Keratinocyte (primary cell): ENCODE data around the gene VARS1. TPM values are rescaled to one million over a fixed set of nuclear protein-coding genes. Genes with fewer than 3 reads are reported as not detected.

Experiments used
- DNase-seq: peaks from one replicate; pipeline ENCODE4 v3.0.0-alpha.2; 2011; ENCODE audit warnings: low read depth, missing footprints, low spot score
- FAIRE-seq: peaks from 2 replicates; lab custom pipeline; 2011; peaks lifted over from hg19 to GRCh38; lab: Jason Lieb, UNC
- H2AFZ ChIP-seq: 2 replicates; pipeline ENCODE4 v1.6.0; 2012; ENCODE audit warnings: low read length, control low read depth, inconsistent platforms; ENCODE audit not compliant: control insufficient read depth
- H3K27ac ChIP-seq: 2 replicates; pipeline ENCODE4 v1.5.1; 2011; ENCODE audit warnings: low read length; ENCODE audit not compliant: control insufficient read depth, insufficient read depth
- H3K27me3 ChIP-seq: 3 replicates; pipeline ENCODE4 v1.6.0; 2011; ENCODE audit warnings: low read length; ENCODE audit not compliant: control insufficient read depth, insufficient read depth; ENCODE audit errors: extremely low read depth
- H3K36me3 ChIP-seq, 2 experiments: 2 replicates in 1 of 2; 3 replicates in 1 of 2; pipeline ENCODE4 v1.5.1; 2011; ENCODE audit warnings: low read length in 2 of 2, mild to moderate bottlenecking in 1 of 2; ENCODE audit not compliant: control insufficient read depth in 2 of 2, insufficient read depth in 2 of 2; ENCODE audit errors: extremely low read depth in 1 of 2
- H3K4me1 ChIP-seq: 3 replicates; pipeline ENCODE4 v1.5.1; 2011; ENCODE audit warnings: low read length; ENCODE audit not compliant: control insufficient read depth, insufficient read depth; ENCODE audit errors: extremely low read depth
- H3K4me2 ChIP-seq: 3 replicates; pipeline ENCODE4 v1.6.0; 2011; ENCODE audit warnings: low read depth, low read length; ENCODE audit not compliant: control insufficient read depth, insufficient read depth; ENCODE audit errors: extremely low read depth
- H3K4me3 ChIP-seq, 3 experiments: fragments of 200-600 bp in 1 of 3; sonication (generic) in 1 of 3; 2 replicates in 2 of 3; 3 replicates in 1 of 3; pipeline ENCODE4 v1.5.1; 2011 to 2016; ENCODE audit warnings: low read length in 3 of 3, mild to moderate bottlenecking in 3 of 3, control low read depth in 2 of 3, inconsistent platforms in 1 of 3, low read depth in 1 of 3, mixed read lengths in 1 of 3, mixed run types in 1 of 3, moderate library complexity in 1 of 3; ENCODE audit not compliant: control insufficient read depth in 2 of 3, insufficient read depth in 2 of 3; ENCODE audit errors: extremely low read depth in 1 of 3
- H3K79me2 ChIP-seq: 2 replicates; pipeline ENCODE4 v1.6.0; 2012; ENCODE audit warnings: low read length; ENCODE audit not compliant: control insufficient read depth, insufficient read depth
- H3K9ac ChIP-seq: 3 replicates; pipeline ENCODE4 v1.6.0; 2011; ENCODE audit warnings: low read length; ENCODE audit not compliant: control insufficient read depth, insufficient read depth; ENCODE audit errors: extremely low read depth
- H3K9me1 ChIP-seq: 3 replicates; pipeline ENCODE4 v1.6.0; 2011; ENCODE audit warnings: low read length; ENCODE audit not compliant: control insufficient read depth, insufficient read depth; ENCODE audit errors: extremely low read depth
- H3K9me3 ChIP-seq: 2 replicates; pipeline ENCODE4 v1.5.1; 2012; ENCODE audit warnings: low read depth, low read length; ENCODE audit not compliant: control insufficient read depth
- H4K20me1 ChIP-seq: 3 replicates; pipeline ENCODE4 v1.6.0; 2011; ENCODE audit warnings: low read length; ENCODE audit not compliant: control insufficient read depth, insufficient read depth; ENCODE audit errors: extremely low read depth
- EZH2 ChIP-seq: IDR thresholded peaks from one replicate; pipeline ENCODE4 v1.6.1; 2012; ENCODE audit warnings: inconsistent platforms, mild to moderate bottlenecking, low read length, moderate library complexity
- dilution Hi-C: fragments of 300-500 bp; cut with MboI; formaldehyde crosslinking; loops from one replicate; pipeline ENCODE4 v1.7.0; 2020; ENCODE audit warnings: low sequenced_read_pairs; ENCODE audit not compliant: extremely low pct_ligation_motif_present
- polyA plus RNA-seq, 5 experiments: library from polyadenylated mRNA; depleted of rRNA in 3 of 5; stranded (reverse) in 3 of 5; stranded (forward) in 1 of 5; unstranded in 1 of 5; fragments of >200 nt; gene quantifications; 1 replicate in 1 of 5; 2 replicates in 3 of 5; 3 replicates in 1 of 5; pipeline versions ENCODE4 v1.2.1 to v1.2.3, GENCODE V29; 2011 to 2012; ENCODE audit warnings: missing spikeins in 2 of 5, low read depth in 1 of 5, low replicate concordance in 1 of 5
- TF ChIP-seq, protein P1 (sequence below), 3 experiments: IDR thresholded peaks in 1 of 3; conservative IDR thresholded peaks in 1 of 3; optimal IDR thresholded peaks in 1 of 3; 2 replicates in 2 of 3; 3 replicates in 1 of 3; pipeline versions ENCODE3 to v1.5.1; 2011; ENCODE audit warnings: low read length in 3 of 3, mild to moderate bottlenecking in 3 of 3, moderate library complexity in 2 of 3, control low read depth in 1 of 3, inconsistent platforms in 1 of 3; ENCODE audit not compliant: insufficient read depth in 2 of 3; ENCODE audit errors: extremely low read depth in 1 of 3

VARS1 gene
- polyA plus RNA-seq, 1 donor (not counting 4 experiments of a cell fraction or from before 2014, with no cell fraction given) = 26.3 TPM

DNA sequence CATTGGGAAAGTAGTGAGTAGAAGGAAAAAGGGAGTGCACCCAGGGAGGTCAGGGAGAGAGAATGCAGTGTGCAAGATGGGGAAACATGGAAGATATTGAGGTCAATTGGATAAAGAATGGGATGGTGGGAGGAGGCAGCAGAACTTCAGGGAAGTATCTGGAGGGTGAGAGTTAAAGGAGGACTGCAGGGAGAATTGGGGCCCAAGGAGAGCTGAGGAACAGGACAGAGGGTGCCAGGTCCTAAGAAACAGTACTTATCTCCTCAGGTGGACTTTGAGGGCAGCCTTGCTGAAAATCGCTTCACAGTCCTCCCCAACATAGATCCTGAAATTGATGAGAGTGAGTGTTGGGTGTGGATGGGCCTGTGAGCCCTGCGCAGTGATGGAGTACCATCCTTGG is 37.3 kb downstream of the VARS1 start:
- Histone ChIP-seq H3K9me1 (no peaks in the 10 kb centered on the region), H3K9me3 (no peaks in the 10 kb centered on the region), H3K27ac (no peak overlapping the region), H3K4me1 (peaks cover 2% of the 10 kb centered on the region), H4K20me1 (no peaks in the 10 kb centered on the region), H3K4me3 (no peak overlapping the region), H3K9ac (no peak overlapping the region), H3K27me3 (no peaks in the 10 kb centered on the region), H2AFZ (no peak overlapping the region), H3K4me2 (no peak overlapping the region), H3K36me3 (peaks cover 6 to 13% of the 10 kb centered on the region in 2 experiments), H3K79me2 (no peaks in the 10 kb centered on the region)
- TF ChIP-seq, protein P1, sequence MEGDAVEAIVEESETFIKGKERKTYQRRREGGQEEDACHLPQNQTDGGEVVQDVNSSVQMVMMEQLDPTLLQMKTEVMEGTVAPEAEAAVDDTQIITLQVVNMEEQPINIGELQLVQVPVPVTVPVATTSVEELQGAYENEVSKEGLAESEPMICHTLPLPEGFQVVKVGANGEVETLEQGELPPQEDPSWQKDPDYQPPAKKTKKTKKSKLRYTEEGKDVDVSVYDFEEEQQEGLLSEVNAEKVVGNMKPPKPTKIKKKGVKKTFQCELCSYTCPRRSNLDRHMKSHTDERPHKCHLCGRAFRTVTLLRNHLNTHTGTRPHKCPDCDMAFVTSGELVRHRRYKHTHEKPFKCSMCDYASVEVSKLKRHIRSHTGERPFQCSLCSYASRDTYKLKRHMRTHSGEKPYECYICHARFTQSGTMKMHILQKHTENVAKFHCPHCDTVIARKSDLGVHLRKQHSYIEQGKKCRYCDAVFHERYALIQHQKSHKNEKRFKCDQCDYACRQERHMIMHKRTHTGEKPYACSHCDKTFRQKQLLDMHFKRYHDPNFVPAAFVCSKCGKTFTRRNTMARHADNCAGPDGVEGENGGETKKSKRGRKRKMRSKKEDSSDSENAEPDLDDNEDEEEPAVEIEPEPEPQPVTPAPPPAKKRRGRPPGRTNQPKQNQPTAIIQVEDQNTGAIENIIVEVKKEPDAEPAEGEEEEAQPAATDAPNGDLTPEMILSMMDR (optimal IDR thresholded peaks at IDR 0.05 in 1 of 3, IDR thresholded peaks at IDR 0.05 in 1 of 3, conservative IDR thresholded peaks at IDR 0.05 in 1 of 3; ENCODE audit: extremely low read depth in 1 of 3, insufficient read depth in 2 of 3, low read length in 3 of 3) = no peak
- no peak for TF ChIP-seq EZH2
- DNase-seq (no peak), FAIRE-seq (no peak)
- dilution Hi-C loops = no loop called here

DNA sequence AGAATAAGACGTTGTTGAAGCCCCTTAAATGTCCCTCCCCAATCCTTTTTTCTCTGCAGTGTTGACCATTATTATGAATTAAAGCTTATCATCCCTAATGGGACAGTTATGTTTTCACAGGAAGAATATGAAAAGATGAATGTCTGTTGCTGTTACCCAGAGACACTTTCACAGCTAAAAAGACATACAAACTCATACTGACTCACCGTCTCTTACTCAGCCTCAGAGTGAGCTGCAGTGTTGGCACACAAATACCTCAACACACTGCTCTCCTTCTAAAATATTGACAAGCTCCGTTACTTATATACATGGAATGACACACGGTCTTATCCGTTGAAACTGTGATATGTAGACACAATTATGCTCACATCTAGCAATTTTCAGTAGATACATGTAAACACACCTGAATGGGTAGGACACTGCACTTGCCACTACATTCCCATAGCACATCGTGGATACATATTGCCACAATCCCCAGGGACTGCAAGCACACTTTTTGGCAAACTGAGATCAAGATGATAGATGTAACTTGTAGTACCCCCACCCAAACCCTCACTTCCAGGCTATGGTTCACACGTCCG is 42.7 kb downstream of the VARS1 start:
- H3K27me3 ChIP-seq = no peaks in the 10 kb centered on the region
- H3K9me3 ChIP-seq = no peaks in the 10 kb centered on the region
- no peak overlapping the region for H3K4me3 ChIP-seq
- H3K9ac ChIP-seq = no peak overlapping the region
- H3K36me3 ChIP-seq = peaks cover 0 to 2% of the 10 kb centered on the region in 2 experiments
- dilution Hi-C loops = no loop called here
- H4K20me1 ChIP-seq = no peaks in the 10 kb centered on the region
- H2AFZ ChIP-seq = no peak overlapping the region
- no peak for FAIRE-seq
- no peak for TF ChIP-seq EZH2
- TF ChIP-seq, protein P1 (optimal IDR thresholded peaks at IDR 0.05 in 1 of 3, IDR thresholded peaks at IDR 0.05 in 1 of 3, conservative IDR thresholded peaks at IDR 0.05 in 1 of 3; ENCODE audit: extremely low read depth in 1 of 3, insufficient read depth in 2 of 3, low read length in 3 of 3) = no peak
- no peaks in the 10 kb centered on the region for H3K4me1 ChIP-seq
- no peak overlapping the region for H3K27ac ChIP-seq
- DNase-seq = no peak
- no peaks in the 10 kb centered on the region for H3K79me2 ChIP-seq
- no peaks in the 10 kb centered on the region for H3K9me1 ChIP-seq
- H3K4me2 ChIP-seq = no peak overlapping the region
